ENCODE results near the gene CES3.
A peak's percentile ranks its signal among the peaks of the same experiment; 100 is the strongest.

Gene CES3

GRCh38 chr16:67000384-67001351 lies 39.6 kb downstream of the CES3 start:
- no peaks in the 10 kb centered on the region for H3K9me3 Mint-ChIP-seq
- H3K4me1 Mint-ChIP-seq (ENCODE audit: low read depth): peaks cover 29% of the 10 kb centered on the region
- peak; percentile 47 for DNase-seq (ENCODE audit: low spot score)
- peak overlapping the region; percentile 79 for H3K4me3 Mint-ChIP-seq
- no peaks in the 10 kb centered on the region for H3K27me3 Mint-ChIP-seq (ENCODE audit: low read depth)
- peaks cover 16% of the 10 kb centered on the region for H3K36me3 Mint-ChIP-seq (ENCODE audit: low read depth)
- H3K27ac Mint-ChIP-seq: peak overlapping the region; percentile 82

- Mint-ChIP-seq H3K27me3 (ENCODE audit: low read depth) (no peaks in the 10 kb centered on the region), H3K27ac (no peak overlapping the region), H3K4me3 (peak overlapping the region; percentile 21), H3K36me3 (ENCODE audit: low read depth) (peaks cover 21% of the 10 kb centered on the region), H3K4me1 (ENCODE audit: low read depth) (peaks cover 31% of the 10 kb centered on the region), H3K9me3 (no peaks in the 10 kb centered on the region)
- DNase-seq (ENCODE audit: low spot score): no peak
These were observed 40.7 kb downstream of the CES3 start for GRCh38 chr16:67001726-67002125.

GRCh38 chr16:67006930-67007658 lies 46.0 kb downstream of the CES3 start:
- no peak for DNase-seq (ENCODE audit: low spot score)
- H3K27me3 Mint-ChIP-seq (ENCODE audit: low read depth): no peaks in the 10 kb centered on the region
- peaks cover 28% of the 10 kb centered on the region for H3K4me1 Mint-ChIP-seq (ENCODE audit: low read depth)
- H3K4me3 Mint-ChIP-seq: no peak overlapping the region
- H3K36me3 Mint-ChIP-seq (ENCODE audit: low read depth): peaks cover 27% of the 10 kb centered on the region
- no peak overlapping the region for H3K27ac Mint-ChIP-seq
- H3K9me3 Mint-ChIP-seq: no peaks in the 10 kb centered on the region

GRCh38 chr16:67009158-67009557 lies 48.1 kb downstream of the CES3 start:
- H3K4me1 Mint-ChIP-seq (ENCODE audit: low read depth): peaks cover 31% of the 10 kb centered on the region
- H3K4me3 Mint-ChIP-seq: no peak overlapping the region
- peak overlapping the region; percentile 16 for H3K27ac Mint-ChIP-seq

GRCh38 chr16:67011274-67011673 lies 50.2 kb downstream of the CES3 start:
- peaks cover 19% of the 10 kb centered on the region for H3K36me3 Mint-ChIP-seq (ENCODE audit: low read depth)
- H3K9me3 Mint-ChIP-seq: no peaks in the 10 kb centered on the region
- peak overlapping the region; percentile 75 for H3K4me3 Mint-ChIP-seq
- no peak overlapping the region for H3K27ac Mint-ChIP-seq
- no peak for DNase-seq (ENCODE audit: low spot score)
- H3K4me1 Mint-ChIP-seq (ENCODE audit: low read depth): peaks cover 41% of the 10 kb centered on the region
- no peaks in the 10 kb centered on the region for H3K27me3 Mint-ChIP-seq (ENCODE audit: low read depth)

More at GRCh38 chr16:67009158-67009557, 48.1 kb downstream of the CES3 start:
- H3K27me3 Mint-ChIP-seq (ENCODE audit: low read depth): no peaks in the 10 kb centered on the region
- H3K9me3 Mint-ChIP-seq: no peaks in the 10 kb centered on the region
- no peak for DNase-seq (ENCODE audit: low spot score)
- peaks cover 22% of the 10 kb centered on the region for H3K36me3 Mint-ChIP-seq (ENCODE audit: low read depth)

GRCh38 chr16:67013233-67013822 lies 52.3 kb downstream of the CES3 start:
- DNase-seq (ENCODE audit: low spot score): no peak
- no peaks in the 10 kb centered on the region for H3K27me3 Mint-ChIP-seq (ENCODE audit: low read depth)
- H3K9me3 Mint-ChIP-seq: no peaks in the 10 kb centered on the region
- peak overlapping the region; percentile 85 for H3K27ac Mint-ChIP-seq
- peaks cover 50% of the 10 kb centered on the region for H3K4me1 Mint-ChIP-seq (ENCODE audit: low read depth)
- H3K4me3 Mint-ChIP-seq: peak overlapping the region; percentile 90
- H3K36me3 Mint-ChIP-seq (ENCODE audit: low read depth): peaks cover 13% of the 10 kb centered on the region

- no peaks in the 10 kb centered on the region for H3K9me3 Mint-ChIP-seq
- DNase-seq (ENCODE audit: low spot score): peak; percentile 90
- H3K4me3 Mint-ChIP-seq: peak overlapping the region; percentile 92
- H3K27me3 Mint-ChIP-seq (ENCODE audit: low read depth): no peaks in the 10 kb centered on the region
- H3K27ac Mint-ChIP-seq: peak overlapping the region; percentile 94
- peaks cover 45% of the 10 kb centered on the region for H3K4me1 Mint-ChIP-seq (ENCODE audit: low read depth)
- peaks cover 8% of the 10 kb centered on the region for H3K36me3 Mint-ChIP-seq (ENCODE audit: low read depth)
These were observed 53.0 kb downstream of the CES3 start for GRCh38 chr16:67013823-67014633.

GRCh38 chr16:67014634-67015312 lies 53.7 kb downstream of the CES3 start:
- Mint-ChIP-seq H3K27ac (peak overlapping the region; percentile 94), H3K27me3 (ENCODE audit: low read depth) (no peaks in the 10 kb centered on the region), H3K4me1 (ENCODE audit: low read depth) (peaks cover 39% of the 10 kb centered on the region), H3K4me3 (peak overlapping the region; percentile 92), H3K36me3 (ENCODE audit: low read depth) (peaks cover 7% of the 10 kb centered on the region), H3K9me3 (no peaks in the 10 kb centered on the region)
- DNase-seq (ENCODE audit: low spot score): no peak

- no peaks in the 10 kb centered on the region for H3K27me3 Mint-ChIP-seq (ENCODE audit: low read depth)
- H3K36me3 Mint-ChIP-seq (ENCODE audit: low read depth): peaks cover 6% of the 10 kb centered on the region
- H3K4me3 Mint-ChIP-seq: no peak overlapping the region
- H3K27ac Mint-ChIP-seq: peak overlapping the region; percentile 94
- DNase-seq (ENCODE audit: low spot score): no peak
- peaks cover 37% of the 10 kb centered on the region for H3K4me1 Mint-ChIP-seq (ENCODE audit: low read depth)
- H3K9me3 Mint-ChIP-seq: no peaks in the 10 kb centered on the region
These were observed 54.3 kb downstream of the CES3 start for GRCh38 chr16:67015313-67015731.

GRCh38 chr16:67016143-67016542 lies 55.1 kb downstream of the CES3 start:
- Mint-ChIP-seq H3K4me1 (ENCODE audit: low read depth) (peaks cover 31% of the 10 kb centered on the region), H3K27me3 (ENCODE audit: low read depth) (no peaks in the 10 kb centered on the region), H3K27ac (peak overlapping the region; percentile 67), H3K9me3 (no peaks in the 10 kb centered on the region), H3K4me3 (no peak overlapping the region), H3K36me3 (ENCODE audit: low read depth) (peaks cover 6% of the 10 kb centered on the region)
- no peak for DNase-seq (ENCODE audit: low spot score)

GRCh38 chr16:67016681-67017420 lies 55.8 kb downstream of the CES3 start:
- no peak for DNase-seq (ENCODE audit: low spot score)
- Mint-ChIP-seq H3K4me3 (no peak overlapping the region), H3K27ac (peak overlapping the region; percentile 13), H3K36me3 (ENCODE audit: low read depth) (peaks cover 6% of the 10 kb centered on the region), H3K4me1 (ENCODE audit: low read depth) (peaks cover 29% of the 10 kb centered on the region), H3K27me3 (ENCODE audit: low read depth) (no peaks in the 10 kb centered on the region), H3K9me3 (no peaks in the 10 kb centered on the region)

GRCh38 chr16:67017421-67017750 lies 56.3 kb downstream of the CES3 start:
- no peak for DNase-seq (ENCODE audit: low spot score)
- Mint-ChIP-seq H3K27me3 (ENCODE audit: low read depth) (no peaks in the 10 kb centered on the region), H3K9me3 (no peaks in the 10 kb centered on the region), H3K36me3 (ENCODE audit: low read depth) (peaks cover 4% of the 10 kb centered on the region), H3K4me3 (no peak overlapping the region), H3K27ac (no peak overlapping the region), H3K4me1 (ENCODE audit: low read depth) (peaks cover 27% of the 10 kb centered on the region)

Measured in T-helper 2 cell treated with Interferon-gamma antibody and Interleukin-4, amounts not matched to agents 5 μg/mL and 100 μg/mL, for 36 hours (primary cell).